GM12872 (cell line): Measurements from ENCODE around the gene VPS25.

Experiments used
- TF ChIP-seq, protein P1 (sequence below): IDR thresholded peaks from 3 replicates; pipeline ENCODE4 v1.5.1; 2011; ENCODE audit warnings: low read depth, mild to moderate bottlenecking, low read length, moderate library complexity; ENCODE audit not compliant: insufficient read depth

Gene VPS25

GRCh38 chr17:42778570-42778969 lies 5.3 kb downstream of the VPS25 start:
- TF ChIP-seq, protein P1, sequence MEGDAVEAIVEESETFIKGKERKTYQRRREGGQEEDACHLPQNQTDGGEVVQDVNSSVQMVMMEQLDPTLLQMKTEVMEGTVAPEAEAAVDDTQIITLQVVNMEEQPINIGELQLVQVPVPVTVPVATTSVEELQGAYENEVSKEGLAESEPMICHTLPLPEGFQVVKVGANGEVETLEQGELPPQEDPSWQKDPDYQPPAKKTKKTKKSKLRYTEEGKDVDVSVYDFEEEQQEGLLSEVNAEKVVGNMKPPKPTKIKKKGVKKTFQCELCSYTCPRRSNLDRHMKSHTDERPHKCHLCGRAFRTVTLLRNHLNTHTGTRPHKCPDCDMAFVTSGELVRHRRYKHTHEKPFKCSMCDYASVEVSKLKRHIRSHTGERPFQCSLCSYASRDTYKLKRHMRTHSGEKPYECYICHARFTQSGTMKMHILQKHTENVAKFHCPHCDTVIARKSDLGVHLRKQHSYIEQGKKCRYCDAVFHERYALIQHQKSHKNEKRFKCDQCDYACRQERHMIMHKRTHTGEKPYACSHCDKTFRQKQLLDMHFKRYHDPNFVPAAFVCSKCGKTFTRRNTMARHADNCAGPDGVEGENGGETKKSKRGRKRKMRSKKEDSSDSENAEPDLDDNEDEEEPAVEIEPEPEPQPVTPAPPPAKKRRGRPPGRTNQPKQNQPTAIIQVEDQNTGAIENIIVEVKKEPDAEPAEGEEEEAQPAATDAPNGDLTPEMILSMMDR = no peak

DNA sequence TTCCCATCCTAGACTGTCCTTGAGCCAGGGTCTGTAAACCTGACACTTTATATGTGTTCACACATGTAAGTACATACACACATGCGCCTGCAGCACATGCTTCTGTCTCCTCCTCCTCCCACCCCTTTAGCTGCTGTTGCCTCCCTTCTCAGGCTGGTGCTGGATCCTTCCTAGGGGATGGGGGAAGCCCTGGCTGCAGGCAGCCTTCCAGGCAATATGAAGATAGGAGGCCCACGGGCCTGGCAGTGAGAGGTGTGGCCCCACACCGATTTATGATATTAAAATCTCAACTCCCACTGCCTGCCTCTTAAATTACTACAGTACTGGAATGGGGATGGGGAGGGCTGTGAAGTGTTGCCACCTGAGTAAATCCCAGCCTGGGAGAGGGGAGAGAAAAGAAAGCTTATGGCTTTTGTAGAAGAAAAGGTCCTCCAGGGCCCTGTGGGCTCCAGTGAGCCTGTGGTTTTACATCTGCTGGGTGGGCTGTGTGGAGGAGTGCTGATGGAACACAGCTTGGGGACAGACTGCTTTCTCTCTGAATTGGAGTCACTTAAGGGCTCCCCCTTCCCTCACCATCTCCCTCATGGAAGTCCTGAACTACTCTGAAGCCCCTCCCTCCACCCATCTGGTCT lies 6.2 kb downstream of the VPS25 start:
- TF ChIP-seq, protein P1 = no peak

DNA sequence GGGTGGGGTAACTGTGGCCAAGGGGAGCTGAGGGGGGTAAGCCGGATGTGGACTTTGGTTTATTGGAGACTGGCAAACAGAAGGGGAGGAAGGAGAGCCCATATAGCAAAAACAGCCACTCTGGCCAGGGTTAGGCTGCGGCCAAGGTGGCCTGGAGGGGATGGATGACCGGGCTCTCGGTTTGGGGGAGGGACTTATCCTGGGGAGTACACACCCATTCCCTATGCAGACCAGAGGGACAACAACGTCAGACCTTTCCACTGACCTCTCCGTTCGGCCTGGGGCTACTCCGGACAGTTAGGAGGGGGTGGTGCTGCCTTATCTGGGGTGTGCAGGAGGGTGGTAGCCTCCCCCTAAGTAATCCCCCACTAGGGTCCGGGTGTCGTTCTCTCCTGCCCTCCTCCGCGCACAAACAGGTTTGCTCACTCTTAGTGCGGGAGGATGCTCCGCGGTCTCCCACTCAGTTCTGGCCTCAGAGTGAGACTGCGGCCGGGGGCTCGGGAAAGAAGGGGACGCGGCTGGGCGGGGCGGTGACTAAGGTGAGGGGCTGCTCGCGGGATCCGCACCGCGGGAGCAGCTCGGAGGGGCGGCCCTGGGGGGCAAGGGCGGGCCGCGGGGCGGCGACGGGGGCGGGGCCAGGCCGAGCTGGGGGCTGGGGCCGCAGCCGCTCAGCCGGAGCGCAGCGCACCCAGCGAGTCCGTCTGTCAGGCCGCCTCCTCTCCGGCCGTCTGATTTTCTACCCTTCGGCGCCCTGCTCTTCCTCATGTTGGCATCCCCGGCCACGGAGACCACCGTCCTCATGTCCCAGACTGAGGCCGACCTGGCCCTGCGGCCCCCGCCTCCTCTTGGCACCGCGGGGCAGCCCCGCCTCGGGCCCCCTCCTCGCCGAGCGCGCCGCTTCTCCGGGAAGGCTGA lies 6.9 kb downstream of the VPS25 start, which contains the start of gene WNK4:
Gene WNK4, plus strand, starts transcription at position 675 of the 915 bp plus-strand sequence. Its CDS starts 89 bp downstream, at position 764.
- TF ChIP-seq, protein P1 = no peak

DNA sequence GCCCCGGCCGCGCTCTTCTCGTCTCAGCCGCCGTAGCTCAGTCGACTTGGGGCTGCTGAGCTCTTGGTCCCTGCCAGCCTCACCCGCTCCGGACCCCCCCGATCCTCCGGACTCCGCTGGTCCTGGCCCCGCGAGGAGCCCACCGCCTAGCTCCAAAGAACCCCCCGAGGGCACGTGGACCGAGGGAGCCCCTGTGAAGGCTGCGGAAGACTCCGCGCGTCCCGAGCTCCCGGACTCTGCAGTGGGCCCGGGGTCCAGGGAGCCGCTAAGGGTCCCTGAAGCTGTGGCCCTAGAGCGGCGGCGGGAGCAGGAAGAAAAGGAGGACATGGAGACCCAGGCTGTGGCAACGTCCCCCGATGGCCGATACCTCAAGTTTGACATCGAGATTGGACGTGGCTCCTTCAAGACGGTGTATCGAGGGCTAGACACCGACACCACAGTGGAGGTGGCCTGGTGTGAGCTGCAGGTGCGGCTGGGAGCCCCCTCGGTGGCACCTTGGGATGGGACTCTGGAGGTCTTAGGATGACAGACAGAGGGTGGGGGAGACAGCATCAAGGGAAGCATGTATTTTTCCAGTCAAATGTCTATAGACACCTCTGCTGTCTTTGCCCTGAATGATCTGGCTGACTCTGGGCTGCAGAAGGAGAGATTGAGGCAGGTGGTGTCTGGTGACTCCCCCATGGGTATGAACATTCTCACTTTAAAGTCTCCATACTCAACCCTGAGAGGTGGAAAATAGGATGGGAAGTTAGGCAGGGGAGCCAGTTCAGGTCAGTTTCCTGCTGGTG lies 7.8 kb downstream of the VPS25 start:
- TF ChIP-seq, protein P1 = no peak

- TF ChIP-seq, protein P1 = no peak
Observed at GRCh38 chr17:42781639-42782165, 8.5 kb downstream of the VPS25 start.

DNA sequence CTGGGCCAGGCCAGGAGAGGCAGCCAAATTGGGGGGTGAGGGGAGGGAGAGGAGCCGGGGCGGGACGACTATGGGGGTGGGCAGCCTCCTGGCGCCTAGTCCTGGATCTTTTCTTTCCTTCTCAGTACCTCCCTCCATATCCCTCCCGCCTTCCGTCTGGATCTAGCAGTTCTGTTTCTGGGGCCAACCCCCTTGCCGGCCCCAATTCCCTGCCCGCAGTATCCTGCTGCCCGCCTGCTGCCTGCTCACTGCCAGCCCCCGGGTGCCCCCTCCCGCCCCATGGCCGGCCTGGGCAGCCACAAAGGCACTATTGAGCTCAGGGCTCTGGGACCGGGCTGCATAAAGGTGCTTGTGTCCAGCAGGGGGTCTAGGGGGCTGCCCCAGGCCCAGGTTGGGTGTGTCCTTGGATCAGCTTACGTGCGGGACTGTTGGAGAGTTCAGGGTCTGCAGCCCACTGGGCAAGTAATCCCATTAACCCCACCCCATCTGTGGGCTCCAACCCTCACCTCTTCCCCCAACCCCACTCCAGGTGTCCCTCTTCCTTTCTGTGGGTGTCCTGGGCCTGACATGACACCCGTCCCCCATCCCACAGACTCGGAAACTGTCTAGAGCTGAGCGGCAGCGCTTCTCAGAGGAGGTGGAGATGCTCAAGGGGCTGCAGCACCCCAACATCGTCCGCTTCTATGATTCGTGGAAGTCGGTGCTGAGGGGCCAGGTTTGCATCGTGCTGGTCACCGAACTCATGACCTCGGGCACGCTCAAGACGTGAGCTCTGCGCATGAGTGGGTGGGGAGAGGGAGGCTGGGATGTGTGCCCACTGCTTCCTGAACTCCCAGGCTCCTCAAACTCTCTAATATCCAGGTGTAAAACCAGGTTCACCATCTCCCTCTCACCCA lies 9.2 kb downstream of the VPS25 start:
- TF ChIP-seq, protein P1 = no peak
